Eye (tissue), 1 donor: ENCODE data around the gene DNM1L.

Experiments
- DNase-seq: peaks from one replicate; pipeline ENCODE4 v3.0.0-alpha.2; 2015

The DNM1L gene

GRCh38 chr12:32757157-32757556 is 78.1 kb downstream of the DNM1L start:
- DNase-seq: no peak

DNA sequence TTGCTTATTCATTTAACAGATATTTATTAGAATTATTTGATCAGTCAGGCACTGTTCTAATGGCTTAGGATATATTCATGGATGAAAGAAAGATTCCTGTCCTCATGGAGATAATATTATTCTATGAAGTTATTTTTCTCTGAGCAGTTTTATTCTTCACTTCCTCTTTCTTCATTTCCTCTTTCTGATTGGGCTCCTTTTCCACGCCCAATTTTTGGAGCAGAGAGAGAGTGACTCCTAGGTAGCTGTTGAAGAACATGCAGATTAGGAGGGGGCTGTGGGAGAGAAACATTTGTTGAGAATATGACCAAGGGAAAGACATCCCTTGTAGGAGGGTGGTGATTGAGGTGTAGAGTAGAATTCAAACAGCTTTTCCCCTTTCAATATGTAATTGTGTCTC is 82.6 kb downstream of the DNM1L start:
- no peak for DNase-seq

DNA sequence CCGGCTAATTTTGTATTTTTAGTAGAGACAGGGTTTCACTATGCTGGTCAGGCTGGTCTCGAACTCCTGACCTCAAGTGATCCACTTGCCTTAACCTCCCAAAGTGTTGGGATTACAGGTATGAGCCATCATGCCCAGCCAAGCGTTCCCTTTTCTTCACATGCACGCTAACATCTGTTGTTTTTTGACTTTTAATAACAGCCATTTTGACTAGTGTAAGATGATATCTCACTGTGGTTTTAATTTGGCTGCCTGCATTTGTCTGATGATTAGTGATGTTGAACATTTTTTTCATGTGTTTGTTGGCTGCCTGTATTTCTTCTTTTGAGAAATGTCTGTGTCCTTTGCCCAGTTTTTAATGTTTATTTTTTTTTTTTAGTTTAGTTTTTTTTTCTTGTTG is 86.8 kb downstream of the DNM1L start:
- no peak for DNase-seq

DNA sequence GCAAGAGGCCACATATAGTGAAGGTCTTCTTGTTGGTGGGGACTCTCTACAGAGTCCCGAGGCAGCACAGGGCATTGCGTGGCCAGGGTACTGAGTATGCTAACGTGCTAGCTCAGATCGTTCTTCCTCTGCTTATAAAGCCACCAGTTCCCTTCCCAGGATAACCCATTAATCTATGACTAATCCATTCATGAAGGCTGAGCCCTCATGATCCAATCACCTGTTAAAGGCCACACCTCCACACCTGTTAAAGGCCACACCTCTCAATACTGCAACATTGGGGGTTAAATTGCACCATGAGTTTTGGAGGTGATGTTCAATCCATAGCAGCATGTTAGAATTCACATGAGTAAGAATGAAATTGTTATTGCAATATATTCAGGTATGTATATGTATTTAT is 89.4 kb downstream of the DNM1L start:
- no peak for DNase-seq

DNA sequence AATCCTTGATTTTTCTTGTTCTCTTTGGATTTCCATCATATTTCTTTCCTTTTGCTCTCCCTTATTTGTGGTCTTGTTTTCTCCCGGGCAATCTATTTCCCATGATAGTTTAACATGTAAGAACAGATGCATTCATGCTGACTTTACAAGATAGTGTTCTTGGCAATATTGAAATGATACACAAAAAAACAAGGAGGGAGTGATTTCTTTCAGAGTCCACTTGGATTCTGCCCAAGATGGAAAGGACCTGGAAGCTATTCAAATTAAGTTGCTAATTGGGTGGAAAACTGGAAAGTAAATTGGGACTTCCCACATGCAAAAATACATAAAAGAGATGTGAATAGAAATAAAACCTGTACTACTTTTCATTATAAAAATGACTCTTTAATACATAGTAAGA is 91.0 kb downstream of the DNM1L start:
- no peak for DNase-seq

GRCh38 chr12:32773691-32774090 is 94.6 kb downstream of the DNM1L start:
- no peak for DNase-seq

GRCh38 chr12:32776258-32776657 is 97.2 kb downstream of the DNM1L start:
- no peak for DNase-seq

DNA sequence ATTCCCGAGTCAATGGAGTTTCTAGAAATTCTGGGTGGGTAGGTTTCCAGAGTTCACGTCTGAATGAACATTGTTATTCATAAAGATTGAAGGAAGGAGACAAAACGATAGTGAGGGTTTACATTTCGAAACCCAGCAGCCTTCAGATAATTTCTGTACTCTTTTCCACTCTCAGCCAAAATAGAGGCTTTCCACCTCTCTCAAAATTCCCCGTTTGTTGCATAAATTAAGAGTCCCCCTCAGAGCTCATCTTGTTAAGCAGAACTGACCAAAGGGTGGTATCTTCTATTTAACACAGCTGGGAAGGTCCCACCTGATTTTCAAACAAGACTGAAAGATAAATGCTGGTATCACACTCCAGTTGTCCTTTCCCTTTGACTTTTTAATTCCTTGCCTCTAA is 98.1 kb downstream of the DNM1L start:
- no peak for DNase-seq

GRCh38 chr12:32777691-32778175 is 98.6 kb downstream of the DNM1L start:
- no peak for DNase-seq

- no peak for DNase-seq
Measured at GRCh38 chr12:32780071-32780470, 101.0 kb downstream of the DNM1L start.

DNA sequence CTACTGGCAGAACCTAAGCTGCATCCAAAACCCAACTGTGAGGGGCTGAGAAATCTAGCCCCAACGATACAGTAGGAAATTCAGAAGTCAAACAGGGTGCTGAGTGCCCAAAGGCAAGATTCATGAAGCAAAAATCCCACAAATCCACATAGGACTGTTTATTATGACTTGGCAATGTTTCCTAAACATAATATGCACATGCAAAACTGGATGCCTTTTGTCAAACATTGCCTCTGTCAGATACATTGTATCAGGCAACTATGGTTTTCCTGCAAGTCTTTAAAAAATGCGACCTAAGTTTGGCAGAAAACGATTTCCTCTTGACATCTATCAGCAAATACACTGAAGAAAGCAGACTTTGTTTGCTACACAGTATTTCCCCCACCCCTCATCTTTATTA is 103.9 kb downstream of the DNM1L start:
- no peak for DNase-seq

DNA sequence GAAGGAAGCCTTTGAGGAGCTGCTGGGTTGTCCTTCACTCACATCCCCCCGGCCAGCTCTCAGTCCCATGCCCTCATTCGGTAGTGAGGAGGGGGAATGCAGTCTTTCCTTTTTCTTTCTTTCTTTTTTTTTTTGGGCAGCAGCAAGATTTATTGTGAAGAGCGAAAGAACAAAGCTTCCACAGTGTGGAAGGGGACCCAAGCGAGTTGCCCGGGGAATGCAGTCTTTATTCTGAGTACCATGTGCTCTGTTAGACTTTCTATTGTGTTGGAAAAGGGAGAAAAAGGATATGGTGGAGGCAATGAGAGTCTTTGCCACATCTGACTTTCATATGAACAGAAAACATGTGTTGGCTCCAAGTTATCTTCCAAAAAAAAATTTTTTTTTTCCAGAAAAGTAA is 106.5 kb downstream of the DNM1L start:
- no peak for DNase-seq

- DNase-seq: no peak
Measured at GRCh38 chr12:32788405-32788804, 109.3 kb downstream of the DNM1L start.

DNA sequence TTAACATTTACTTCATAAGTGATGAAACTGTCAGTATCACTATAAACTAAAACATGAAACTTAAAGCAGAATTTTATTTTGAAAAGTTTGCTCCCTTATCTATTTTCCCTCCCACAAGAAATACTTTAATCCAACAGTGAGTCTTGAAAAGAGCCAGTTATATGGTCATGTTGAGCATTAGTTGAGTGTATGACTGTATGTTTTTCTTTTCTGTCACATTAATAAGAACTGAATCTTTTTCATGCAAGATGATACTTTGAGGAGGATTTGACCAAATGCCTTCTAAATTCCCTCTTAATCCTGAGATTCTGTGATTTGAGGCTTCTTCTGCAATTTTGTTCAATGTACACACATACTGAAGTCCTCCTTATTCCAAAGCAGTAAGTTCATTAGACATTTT is 110.3 kb downstream of the DNM1L start:
- no peak for DNase-seq

DNA sequence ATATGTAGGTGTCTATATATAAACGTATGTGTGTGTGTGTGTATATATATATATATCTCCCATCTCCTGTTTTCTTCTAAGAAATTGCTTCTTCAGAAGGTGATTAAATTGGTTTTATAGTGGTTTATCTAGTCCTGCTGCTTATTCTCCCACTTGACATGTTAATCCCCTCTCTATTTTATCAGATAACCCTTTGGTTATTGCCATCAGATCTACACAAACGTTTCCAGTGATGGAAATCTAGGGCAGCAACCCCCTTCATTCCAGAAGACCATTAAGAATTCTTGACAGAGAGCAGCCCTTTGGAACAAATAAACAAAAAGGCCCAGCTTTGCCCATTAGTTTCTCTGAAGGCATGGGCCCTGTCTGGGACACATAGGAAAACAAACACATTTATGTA is 110.8 kb downstream of the DNM1L start:
- DNase-seq: no peak

DNA sequence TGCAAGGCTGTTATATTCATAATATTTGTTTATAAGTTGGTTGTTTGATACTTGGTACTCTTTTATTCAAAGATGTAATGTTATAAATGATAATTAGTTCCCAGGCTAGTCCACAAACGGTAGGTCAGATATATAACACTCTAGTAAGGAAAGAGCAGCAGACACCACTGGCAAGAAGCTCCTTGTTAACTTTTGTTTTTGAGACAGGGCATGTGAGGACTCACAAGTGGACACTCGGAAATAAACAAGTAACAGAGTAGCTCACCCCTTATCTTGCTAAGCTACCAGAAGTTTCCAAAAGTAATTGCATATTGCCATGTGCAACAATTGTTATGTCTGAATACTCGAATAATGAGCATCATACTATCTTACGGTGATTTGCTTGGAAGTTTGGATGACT is 115.2 kb downstream of the DNM1L start:
- no peak for DNase-seq
